Measurements from ENCODE around the gene SPNS1. TPM values are rescaled to one million over a fixed set of nuclear protein-coding genes. Genes with fewer than 3 reads are reported as not detected.
A peak's percentile ranks its signal among the peaks of the same experiment; 100 is the strongest.

SPNS1 gene
- polyA plus RNA-seq, 1 experiment = 23.6 TPM

GRCh38 chr16:28943281-28943680 is 31.3 kb upstream of the SPNS1 start:
- CTCF ChIA-PET = interaction anchor here (0.6 to 2.3 kb wide), 2 partner anchors 65 to 96 kb away, joined by 4 to 18 read pairs; partner anchors contain the start of gene TUFM
- no peak overlapping the region for H3K4me3 ChIP-seq (ENCODE audit: low read depth, low read length)
- TF ChIP-seq CTCF (IDR thresholded peaks at IDR 0.05; ENCODE audit: low read depth, low read length) = no peak
- H3K27ac ChIP-seq (ENCODE audit: low read depth, low read length) = no peak overlapping the region
- DNase-seq (ENCODE audit: low read depth, low spot score) = no peak
- POLR2A ChIA-PET = interaction anchor here (0.6 kb wide), 1 partner anchor 71 kb away, joined by 5 read pairs; no protein-coding TSS in a partner anchor
- H3K27me3 ChIP-seq (ENCODE audit: control insufficient read depth, insufficient read depth, low read length) = no peaks in the 10 kb centered on the region
- no peaks in the 10 kb centered on the region for H3K9me3 ChIP-seq (ENCODE audit: control insufficient read depth, insufficient read depth, low read length)

DNA sequence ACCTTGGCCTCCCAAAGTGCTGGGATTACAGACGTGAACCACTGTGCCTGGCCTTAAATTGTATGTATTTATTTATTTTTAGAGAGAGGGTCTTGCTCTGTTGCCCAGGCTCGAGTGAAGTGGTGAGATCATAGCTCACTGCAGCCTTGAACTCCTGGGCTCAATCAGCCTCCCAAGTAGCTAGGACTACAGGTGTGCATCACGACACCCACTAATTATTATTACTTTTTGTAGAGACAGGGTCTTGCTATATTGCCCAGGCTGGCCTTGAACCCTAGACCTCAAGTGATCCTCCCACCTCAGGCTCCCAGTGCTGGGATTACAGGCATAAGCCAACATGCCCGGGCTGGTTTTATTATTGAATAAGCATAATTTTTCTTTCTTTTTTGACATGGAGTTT is 27.9 kb upstream of the SPNS1 start:
- Histone ChIP-seq H3K4me3 (ENCODE audit: low read depth, low read length) (no peak overlapping the region), H3K9me3 (ENCODE audit: control insufficient read depth, insufficient read depth, low read length) (no peaks in the 10 kb centered on the region; the same call in 1 of the 2 replicates), H3K27me3 (ENCODE audit: control insufficient read depth, insufficient read depth, low read length) (no peaks in the 10 kb centered on the region), H3K27ac (ENCODE audit: low read depth, low read length) (no peak overlapping the region)
- no peak for DNase-seq (ENCODE audit: low read depth, low spot score)
- no peak for TF ChIP-seq CTCF (IDR thresholded peaks at IDR 0.05; ENCODE audit: low read depth, low read length)
- ChIA-PET POLR2A (no interaction called here), CTCF (interaction anchor here (2.4 kb wide), 1 partner anchor 125 kb away, joined by 10 read pairs; the partner anchor contains the start of gene ATXN2L)

- Histone ChIP-seq H3K9me3 (ENCODE audit: control insufficient read depth, insufficient read depth, low read length) (no peaks in the 10 kb centered on the region; the same call in 1 of the 2 replicates), H3K27me3 (ENCODE audit: control insufficient read depth, insufficient read depth, low read length) (no peaks in the 10 kb centered on the region), H3K27ac (ENCODE audit: low read depth, low read length) (peak within 1 kb of the TSS; percentile 21), H3K4me3 (ENCODE audit: low read depth, low read length) (peak within 1 kb of the TSS; percentile 78)
- ChIA-PET POLR2A (interaction anchor here (0.6 to 1.0 kb wide), 3 partner anchors 23 to 88 kb away, joined by 3 to 4 read pairs (median 4); partner anchors contain the start of gene SH2B1), CTCF (interaction anchor here (1.0 kb wide), 1 partner anchor 23 kb away, joined by 4 read pairs; no protein-coding TSS in a partner anchor)
- TF ChIP-seq CTCF (IDR thresholded peaks at IDR 0.05; ENCODE audit: low read depth, low read length) = no peak
- DNase-seq (ENCODE audit: low read depth, low spot score) = peak; percentile 99
Observed at GRCh38 chr16:28950648-28951409, 23.7 kb upstream of the SPNS1 start, which contains the start of gene NFATC2IP. Gene NFATC2IP, plus strand, starts transcription at chr16:28950937. Its CDS starts 75 bp downstream, at chr16:28951012.

DNA sequence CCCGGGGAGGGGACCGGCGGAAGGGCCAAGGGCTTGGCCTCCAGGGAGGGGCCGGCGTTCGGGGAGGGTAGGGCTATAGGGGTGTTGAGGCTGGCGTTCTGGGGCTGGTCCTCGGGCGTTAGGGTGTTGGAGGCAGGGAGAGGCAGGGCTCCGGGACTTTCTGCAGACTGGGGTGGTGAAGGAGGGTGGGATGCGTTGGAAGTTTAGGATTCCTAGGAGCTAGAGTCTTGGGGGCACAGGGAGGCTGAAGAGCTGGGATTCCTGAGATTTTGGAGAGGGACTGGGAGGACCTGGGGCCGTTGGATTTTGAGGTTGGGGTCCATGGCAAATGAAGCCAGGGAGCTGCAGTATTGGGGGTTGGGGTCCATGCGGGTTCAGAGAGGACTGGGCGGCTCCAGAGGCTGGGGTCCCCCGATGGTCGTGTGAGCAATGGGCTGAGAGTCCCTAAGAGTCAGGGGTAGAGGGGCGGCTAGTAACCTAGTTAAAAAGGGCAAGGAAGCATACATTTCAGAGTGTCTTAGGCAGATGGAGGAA is 23.1 kb upstream of the SPNS1 start:
- CTCF ChIA-PET = interaction anchor here (0.9 kb wide), 1 partner anchor 23 kb away, joined by 3 read pairs; the partner anchor contains the start of gene SPNS1
- H3K4me3 ChIP-seq (ENCODE audit: low read depth, low read length) = peak overlapping the region; percentile 78
- POLR2A ChIA-PET = no interaction called here
- H3K27me3 ChIP-seq (ENCODE audit: control insufficient read depth, insufficient read depth, low read length) = no peaks in the 10 kb centered on the region
- TF ChIP-seq CTCF (IDR thresholded peaks at IDR 0.05; ENCODE audit: low read depth, low read length) = no peak
- no peak for DNase-seq (ENCODE audit: low read depth, low spot score)
- H3K27ac ChIP-seq (ENCODE audit: low read depth, low read length) = no peak overlapping the region
- no peaks in the 10 kb centered on the region; the same call in 1 of the 2 replicates for H3K9me3 ChIP-seq (ENCODE audit: control insufficient read depth, insufficient read depth, low read length)

All from AG04450 (cell line).